SK-N-MC (cell line): Measurements from ENCODE around the gene MTO1.

ENCODE experiments used
- DNase-seq: peaks from one replicate; pipeline ENCODE4 v3.0.0-alpha.2; 2011; ENCODE audit warnings: low read depth, low spot score
- H3K27ac ChIP-seq: fragments of 200-600 bp; sonication (generic); 2 replicates; pipeline ENCODE4 v1.5.1; 2016; ENCODE audit warnings: mixed run types
- H3K36me3 ChIP-seq: fragments of 200-600 bp; sonication (generic); 2 replicates; pipeline ENCODE4 v1.6.1; 2017; ENCODE audit warnings: antibody characterized with exemption, low read length, mixed read lengths; ENCODE audit not compliant: insufficient read depth
- H3K4me3 ChIP-seq: fragments of 200-600 bp; sonication (generic); 2 replicates; pipeline ENCODE4 v1.5.1; 2016
- H3K9ac ChIP-seq: fragments of 200-600 bp; sonication (generic); 2 replicates; pipeline ENCODE4 v1.8.0; 2017; ENCODE audit warnings: mixed run types, mixed read lengths; ENCODE audit not compliant: insufficient read length
- H3K9me3 ChIP-seq: fragments of 200-600 bp; sonication (generic); 2 replicates; pipeline ENCODE4 v1.6.1; 2017; ENCODE audit warnings: low read depth, mild to moderate bottlenecking, antibody characterized with exemption, low read length, moderate library complexity, mixed read lengths
- EZH2 ChIP-seq: fragments of 200-600 bp; sonication (generic); IDR thresholded peaks from one replicate; pipeline ENCODE4 v1.6.1; 2017; ENCODE audit warnings: antibody characterized with exemption
- FOXP2 ChIP-seq: optimal IDR thresholded peaks from 2 replicates; pipeline ENCODE3; 2011; ENCODE audit warnings: mild to moderate bottlenecking, moderate library complexity; ENCODE audit not compliant: insufficient read depth; ENCODE audit errors: extremely low read length, control extremely low read depth
- POLR2AphosphoS5 ChIP-seq: IDR thresholded peaks from 2 replicates; pipeline ENCODE4 v1.6.1; 2012; ENCODE audit warnings: mild to moderate bottlenecking, low read depth, low read length, borderline replicate concordance

Gene MTO1

DNA sequence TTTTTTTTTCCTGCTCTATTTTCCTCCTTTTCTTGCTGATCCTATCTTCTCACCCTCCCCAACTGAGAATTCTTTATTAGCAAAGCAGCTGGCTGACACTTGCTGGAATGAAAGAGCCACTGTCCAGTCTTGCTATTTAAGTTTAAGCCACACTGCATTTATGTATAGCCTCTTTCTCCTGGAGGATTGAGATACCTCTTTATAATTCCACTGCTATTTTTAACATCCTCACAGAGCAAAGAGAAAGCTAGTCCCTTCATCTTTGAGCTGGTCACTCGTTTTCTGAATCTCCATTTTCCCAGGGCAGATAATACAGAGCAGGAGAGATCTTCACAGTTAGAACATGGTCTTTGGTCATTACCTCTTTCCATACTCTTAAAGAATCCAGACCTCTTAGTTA, 95.3 kb downstream of the MTO1 start:
- H3K4me3 ChIP-seq: no peak overlapping the region
- H3K27ac ChIP-seq: no peak overlapping the region
- H3K9me3 ChIP-seq: no peaks in the 10 kb centered on the region
- TF ChIP-seq FOXP2 (no peak), POLR2AphosphoS5 (no peak), EZH2 (no peak)
- no peak for DNase-seq
- no peak overlapping the region for H3K9ac ChIP-seq
- no peaks in the 10 kb centered on the region for H3K36me3 ChIP-seq
